DMS153 treated with DMSO at 0.1 percent for 48 hours (cell line): ENCODE measurements around the gene ZNF679.
"Not testable (repeated sequence)": the region's sequence is repeated elsewhere in the genome, so short reads cannot be mapped to it uniquely, and the experiment has no call there.

Experiments used
- DNase-seq: peaks from one replicate; lab custom pipeline; 2025; ENCODE audit not compliant: unreplicated experiment; lab: John Stamatoyannopoulos, UW

The ZNF679 gene

GRCh38 chr7:64228174-64228573 lies at the start of gene ZNF679:
TSS of gene ZNF679 (plus strand) at chr7:64228474. CDS start at chr7:64249118, 20,644 bp downstream.
- DNase-seq = not testable (repeated sequence)

GRCh38 chr7:64180989-64181388 lies 47.3 kb upstream of the ZNF679 start:
- DNase-seq = no peak

GRCh38 chr7:64181586-64181985 lies 46.7 kb upstream of the ZNF679 start:
- DNase-seq = no peak

- DNase-seq = no peak
Measured at GRCh38 chr7:64182036-64182790, 46.1 kb upstream of the ZNF679 start.

- DNase-seq = no peak
Measured at GRCh38 chr7:64183126-64183742, 45.0 kb upstream of the ZNF679 start.

GRCh38 chr7:64183827-64184372 lies 44.4 kb upstream of the ZNF679 start:
- DNase-seq = no peak

GRCh38 chr7:64184376-64184775 lies 43.9 kb upstream of the ZNF679 start:
- no peak for DNase-seq

- DNase-seq = no peak
Measured at GRCh38 chr7:64187408-64187807, 40.9 kb upstream of the ZNF679 start.

- DNase-seq = no peak
Measured at GRCh38 chr7:64192148-64192704, 36.0 kb upstream of the ZNF679 start.

GRCh38 chr7:64192775-64193174 lies 35.5 kb upstream of the ZNF679 start:
- no peak for DNase-seq

GRCh38 chr7:64206903-64207302 lies 21.4 kb upstream of the ZNF679 start, which contains the start of gene ZNF735:
TSS of gene ZNF735 (plus strand) at chr7:64207203. CDS start at chr7:64207203, 0 bp downstream.
- no peak for DNase-seq

- not testable (repeated sequence) for DNase-seq
Measured at GRCh38 chr7:64219710-64220298, 8.5 kb upstream of the ZNF679 start.

- no peak for DNase-seq
Measured at GRCh38 chr7:64223366-64223765, 4.9 kb upstream of the ZNF679 start.

- no peak for DNase-seq
Measured at GRCh38 chr7:64266341-64266919, 38.2 kb downstream of the ZNF679 start.

GRCh38 chr7:64277630-64278029 lies 49.4 kb downstream of the ZNF679 start:
- no peak for DNase-seq

GRCh38 chr7:64294701-64295420 lies 66.6 kb downstream of the ZNF679 start:
- no peak for DNase-seq

GRCh38 chr7:64297418-64297817 lies 69.1 kb downstream of the ZNF679 start:
- DNase-seq = not testable (repeated sequence)

- DNase-seq = no peak
Measured at GRCh38 chr7:64300641-64301405, 72.5 kb downstream of the ZNF679 start.

- peak; percentile 97 for DNase-seq
Measured at GRCh38 chr7:64307254-64308015, 79.2 kb downstream of the ZNF679 start.
